NCI-H2196 (cell line): ENCODE measurements around the gene NAB1.
"Not testable (repeated sequence)": the region's sequence is repeated elsewhere in the genome, so short reads cannot be mapped to it uniquely, and the experiment has no call there.

Experiments
- DNase-seq: peaks from one replicate; lab custom pipeline; 2025; ENCODE audit not compliant: unreplicated experiment; lab: John Stamatoyannopoulos, UW

NAB1 gene

GRCh38 chr2:190708650-190709049, 59.8 kb downstream of the NAB1 start:
- not testable (repeated sequence) for DNase-seq

- no peak for DNase-seq
These were observed 62.2 kb downstream of the NAB1 start for GRCh38 chr2:190711069-190711468.

- DNase-seq = no peak
These were observed 64.6 kb downstream of the NAB1 start for GRCh38 chr2:190713471-190713870.

GRCh38 chr2:190714958-190715357, 66.1 kb downstream of the NAB1 start:
- no peak for DNase-seq

GRCh38 chr2:190716176-190716807, 67.4 kb downstream of the NAB1 start:
- no peak for DNase-seq

- DNase-seq = no peak
These were observed 68.4 kb downstream of the NAB1 start for GRCh38 chr2:190717306-190717705.

GRCh38 chr2:190717764-190718651, 69.1 kb downstream of the NAB1 start:
- peak; percentile 63 for DNase-seq

GRCh38 chr2:190718652-190719526, 70.0 kb downstream of the NAB1 start:
- DNase-seq = no peak

GRCh38 chr2:190720276-190720675, 71.4 kb downstream of the NAB1 start:
- DNase-seq = no peak

- DNase-seq = no peak
These were observed 71.8 kb downstream of the NAB1 start for GRCh38 chr2:190720691-190721090.

- no peak for DNase-seq
These were observed 73.3 kb downstream of the NAB1 start for GRCh38 chr2:190722061-190722759.

- DNase-seq = no peak
These were observed 74.0 kb downstream of the NAB1 start for GRCh38 chr2:190722835-190723234.

GRCh38 chr2:190723397-190724090, 74.7 kb downstream of the NAB1 start:
- no peak for DNase-seq

- no peak for DNase-seq
These were observed 77.4 kb downstream of the NAB1 start for GRCh38 chr2:190726255-190726654.

- no peak for DNase-seq
These were observed 87.5 kb downstream of the NAB1 start for GRCh38 chr2:190736355-190736754.

GRCh38 chr2:190740449-190740848, 91.6 kb downstream of the NAB1 start:
- no peak for DNase-seq
